DND-41 (cell line): ENCODE measurements around the gene SPHK1.

Experiments
- CTCF ChIP-seq: IDR thresholded peaks from 2 replicates; pipeline ENCODE4 v1.5.1; 2012; ENCODE audit warnings: borderline replicate concordance, low read length, moderate library complexity, mild to moderate bottlenecking; ENCODE audit not compliant: poor library complexity, severe bottlenecking; ENCODE audit errors: extremely low read depth
- EZH2 ChIP-seq: IDR thresholded peaks from 3 replicates; pipeline ENCODE4 v1.6.1; 2012; ENCODE audit warnings: borderline replicate concordance, low read depth, mild to moderate bottlenecking, moderate library complexity, low read length, inconsistent platforms; ENCODE audit not compliant: severe bottlenecking

DNA sequence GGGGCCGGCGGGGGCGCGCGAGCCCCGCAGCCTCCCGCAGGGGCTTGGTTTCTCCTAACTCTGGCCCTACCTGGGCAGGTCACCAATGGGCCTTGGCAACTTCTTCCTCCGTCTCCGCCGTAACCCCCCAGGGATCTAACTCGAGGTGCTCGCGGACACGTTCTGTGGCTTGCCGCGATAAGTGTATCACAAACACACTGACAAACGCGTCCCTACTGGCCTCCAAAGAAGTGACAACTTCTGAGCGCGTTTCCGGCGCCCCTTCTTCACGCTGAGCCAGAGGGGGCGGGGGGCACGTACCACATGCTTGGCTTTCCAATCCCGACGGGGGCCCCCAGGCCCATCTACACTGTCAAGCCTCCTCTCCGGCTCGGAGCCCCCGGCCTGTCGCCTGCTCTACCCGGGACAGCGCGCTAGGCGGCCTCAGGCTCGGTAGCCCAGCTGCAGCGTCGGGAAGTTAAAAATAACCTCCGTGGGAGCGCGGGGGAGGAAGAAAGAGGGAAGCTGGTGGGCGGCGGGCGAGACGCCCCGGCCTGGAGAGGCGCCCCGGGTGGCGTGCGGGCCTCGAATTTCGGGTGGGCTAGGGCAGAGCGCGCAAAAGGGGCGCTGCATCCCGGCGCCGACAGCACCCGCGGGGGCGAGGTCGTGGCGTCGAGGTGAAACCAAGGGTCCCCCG lies 725 bp upstream of the SPHK1 start:
- TF ChIP-seq CTCF (peak; percentile 39), EZH2 (no peak)
